ENCODE results near the gene APOBEC3C.
"Not testable (repeated sequence)": the region's sequence is repeated elsewhere in the genome, so short reads cannot be mapped to it uniquely, and the experiment has no call there.

GRCh38 chr22:39061951-39062350, 47.9 kb downstream of the APOBEC3C start:
- TF ChIP-seq CTCF (IDR thresholded peaks at IDR 0.05); POLR2AphosphoS5 (IDR thresholded peaks at IDR 0.05; ENCODE audit: low read depth, low read length): not testable (repeated sequence)
